HepG2 (cell line): Measurements from ENCODE around the gene RARG. TPM values are rescaled to one million over a fixed set of nuclear protein-coding genes. Genes with fewer than 3 reads are reported as not detected.

Experiments used
- ATF7-NPFF ChIP-seq: sonication (generic); formaldehyde crosslinking; IDR thresholded peaks from 2 replicates; pipeline ENCODE4 v1.8.1; 2023; ENCODE audit warnings: mild to moderate bottlenecking, low read depth, missing genetic modification reagents, moderate library complexity
- DNMT1 ChIP-seq: sonication (generic); formaldehyde crosslinking; IDR thresholded peaks from 2 replicates; pipeline ENCODE4 v1.5.1; 2020; ENCODE audit warnings: mild to moderate bottlenecking, missing genetic modification reagents
- FOXM1 ChIP-seq: sonication (generic); formaldehyde crosslinking; IDR thresholded peaks from 2 replicates; pipeline ENCODE4 v1.5.0; 2020; ENCODE audit warnings: missing genetic modification reagents
- GFI1 ChIP-seq: sonication (generic); formaldehyde crosslinking; IDR thresholded peaks from 2 replicates; pipeline ENCODE4 v1.5.0; 2020; ENCODE audit warnings: missing genetic modification reagents, mild to moderate bottlenecking, borderline replicate concordance
- HIC2 ChIP-seq: sonication (generic); formaldehyde crosslinking; IDR thresholded peaks from 2 replicates; pipeline ENCODE4 v1.9.0; 2022; ENCODE audit warnings: low read depth, missing genetic modification reagents
- JUND ChIP-seq: sonication (generic); formaldehyde crosslinking; IDR thresholded peaks from 2 replicates; pipeline ENCODE4 v1.8.0; 2022; ENCODE audit warnings: mild to moderate bottlenecking, missing genetic modification reagents
- KDM1A ChIP-seq: IDR thresholded peaks from 2 replicates; pipeline ENCODE4 v1.6.1; 2016; ENCODE audit warnings: missing compliant biosample characterization
- MAF1 ChIP-seq: sonication (generic); formaldehyde crosslinking; IDR thresholded peaks from 2 replicates; pipeline ENCODE4 v1.5.0; 2020; ENCODE audit warnings: missing genetic modification reagents, borderline replicate concordance
- MYC ChIP-seq: sonication (generic); formaldehyde crosslinking; IDR thresholded peaks from 2 replicates; pipeline ENCODE4 v1.9.0; 2021; ENCODE audit warnings: missing genetic modification reagents, borderline replicate concordance
- PHF5A ChIP-seq: IDR thresholded peaks from one replicate; pipeline ENCODE4 v1.6.1; 2018; ENCODE audit warnings: low read depth, missing genetic modification reagents; ENCODE audit not compliant: unreplicated experiment
- POLR2G ChIP-seq: fragments of 200-400 bp; formaldehyde crosslinking; IDR thresholded peaks from 2 replicates; pipeline ENCODE4 v1.6.1; 2018; ENCODE audit warnings: mild to moderate bottlenecking, low read depth, low read length, moderate library complexity
- RBM39 ChIP-seq: fragments of 200-400 bp; formaldehyde crosslinking; IDR thresholded peaks from one replicate; pipeline ENCODE4 v1.6.1; 2018; ENCODE audit warnings: antibody characterized with exemption, mild to moderate bottlenecking, low read depth, low read length; ENCODE audit not compliant: poor library complexity, severe bottlenecking
- SMAD3 ChIP-seq: sonication (generic); formaldehyde crosslinking; IDR thresholded peaks from 2 replicates; pipeline ENCODE4 v1.4.0; 2020; ENCODE audit warnings: missing genetic modification reagents
- TCF12 ChIP-seq, 2 experiments: fragments of 450-650 bp in 1 of 2; sonication (generic) in 1 of 2; formaldehyde crosslinking in 1 of 2; IDR thresholded peaks; 2 replicates each; pipeline versions ENCODE4 v1.6.1 to v1.8.0; 2017 to 2022; ENCODE audit warnings: antibody characterized with exemption in 1 of 2, mild to moderate bottlenecking in 1 of 2, missing genetic modification reagents in 1 of 2, moderate library complexity in 1 of 2
- U2AF1 ChIP-seq: fragments of 200-400 bp; formaldehyde crosslinking; optimal IDR thresholded peaks from 2 replicates; pipeline ENCODE3; 2017; ENCODE audit warnings: mild to moderate bottlenecking, low read depth, low read length
- ZFP1 ChIP-seq: IDR thresholded peaks from 2 replicates; pipeline ENCODE4 v1.6.1; 2016
- ZNF10 ChIP-seq: sonication (generic); formaldehyde crosslinking; IDR thresholded peaks from 2 replicates; pipeline ENCODE4 v1.4.0; 2020; ENCODE audit warnings: mild to moderate bottlenecking, low read depth, missing genetic modification reagents, borderline replicate concordance
- ZNF232 ChIP-seq: sonication (generic); formaldehyde crosslinking; IDR thresholded peaks from 2 replicates; pipeline ENCODE4 v1.4.0; 2020; ENCODE audit warnings: missing genetic modification reagents, borderline replicate concordance
- ZNF335 ChIP-seq: sonication (generic); formaldehyde crosslinking; IDR thresholded peaks from 2 replicates; pipeline ENCODE4 v1.4.0; 2020; ENCODE audit warnings: missing genetic modification reagents
- ZNF33A ChIP-seq: sonication (generic); formaldehyde crosslinking; IDR thresholded peaks from 2 replicates; pipeline ENCODE4 v1.5.1; 2020; ENCODE audit warnings: missing genetic modification reagents, mild to moderate bottlenecking, moderate library complexity, borderline replicate concordance
- ZNF343 ChIP-seq: sonication (generic); formaldehyde crosslinking; IDR thresholded peaks from 2 replicates; pipeline ENCODE4 v1.4.0; 2020; ENCODE audit warnings: mild to moderate bottlenecking, missing genetic modification reagents
- ZNF383 ChIP-seq: sonication (generic); formaldehyde crosslinking; IDR thresholded peaks from 2 replicates; pipeline ENCODE4 v1.4.0; 2020; ENCODE audit warnings: missing genetic modification reagents, mild to moderate bottlenecking, borderline replicate concordance
- ZNF430 ChIP-seq: sonication (generic); formaldehyde crosslinking; IDR thresholded peaks from 2 replicates; pipeline ENCODE4 v1.9.0; 2021; ENCODE audit warnings: mild to moderate bottlenecking, missing genetic modification reagents
- ZNF44 ChIP-seq: sonication (generic); formaldehyde crosslinking; IDR thresholded peaks from 2 replicates; pipeline ENCODE4 v1.5.1; 2020; ENCODE audit warnings: mild to moderate bottlenecking, missing genetic modification reagents
- ZNF768 ChIP-seq: sonication (generic); formaldehyde crosslinking; IDR thresholded peaks from 2 replicates; pipeline ENCODE4 v1.4.0; 2020; ENCODE audit warnings: missing genetic modification reagents
- ZNF850 ChIP-seq: sonication (generic); formaldehyde crosslinking; conservative IDR thresholded peaks from 2 replicates; pipeline ENCODE4 v1.9.0; 2021; ENCODE audit warnings: mild to moderate bottlenecking, missing genetic modification reagents
- polyA plus RNA-seq, 8 experiments: library from polyadenylated mRNA; depleted of rRNA in 3 of 8; stranded (reverse) in 7 of 8; unstranded in 1 of 8; fragments of >200 nt; fragmentation: Illumina TruSeq in 4 of 8; extraction: Trizol in 4 of 8; gene quantifications; 2 replicates each; pipeline versions ENCODE4 v1.2.1 to v1.2.3, GENCODE V29; 2011 to 2016; ENCODE audit warnings: low read depth in 4 of 8, missing spikeins in 1 of 8, mixed read lengths in 1 of 8; ENCODE audit not compliant: insufficient read depth in 1 of 8
- total RNA-seq, 5 experiments: library from RNA; depleted of rRNA; stranded (reverse); fragments of >200 nt; fragmentation: Illumina TruSeq; extraction: Trizol; gene quantifications; 2 replicates each; pipeline ENCODE4 v1.2.3, GENCODE V29; 2016; ENCODE audit warnings: low read depth in 1 of 5
- TF ChIP-seq, protein P1 (sequence below): sonication (generic); formaldehyde crosslinking; conservative IDR thresholded peaks from 2 replicates; pipeline ENCODE4 v1.5.0; 2020; ENCODE audit warnings: missing genetic modification reagents

RARG gene
- total and polyA plus RNA-seq, 2 of the 13 experiments (the other 11 are each of a cell fraction or from before 2014, with no cell fraction given) = 0.77 to 1.5 TPM

DNA sequence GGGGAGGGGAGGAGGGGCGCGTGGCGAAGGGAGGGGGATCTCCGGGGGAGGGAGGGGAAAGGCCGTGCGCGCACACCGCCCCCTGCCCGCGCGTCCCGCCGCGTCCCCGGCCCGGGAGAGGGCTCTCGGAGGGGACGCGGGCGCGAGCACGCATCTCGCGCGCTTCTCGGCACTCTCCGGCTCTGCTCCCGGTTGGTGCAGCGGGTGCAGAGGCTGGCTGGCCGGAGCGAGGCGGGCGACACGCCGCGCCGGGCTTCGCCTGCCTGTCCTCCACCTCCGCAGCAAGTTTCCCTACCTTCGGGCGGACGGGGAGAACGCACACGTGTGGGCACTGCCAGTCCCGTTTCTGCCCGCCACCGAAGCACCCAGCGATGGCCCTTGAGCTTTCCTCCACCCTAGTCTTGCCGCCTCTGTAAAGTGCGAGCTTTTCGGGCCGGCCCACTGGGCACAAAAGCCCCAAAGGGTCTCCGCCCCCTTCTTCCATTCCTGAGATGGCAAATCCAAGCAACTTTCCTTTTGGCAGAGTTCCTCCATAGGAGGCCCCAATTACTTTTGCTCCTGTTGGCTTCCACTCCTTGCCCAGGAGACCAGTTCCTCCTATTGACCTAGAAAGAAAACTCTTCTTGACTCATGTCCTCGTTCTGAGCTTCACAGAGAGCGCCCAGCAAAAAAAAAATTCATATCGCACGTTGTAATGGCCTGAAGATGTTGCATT, 50.9 kb downstream of the RARG start (continued):
- TF ChIP-seq, protein P1, sequence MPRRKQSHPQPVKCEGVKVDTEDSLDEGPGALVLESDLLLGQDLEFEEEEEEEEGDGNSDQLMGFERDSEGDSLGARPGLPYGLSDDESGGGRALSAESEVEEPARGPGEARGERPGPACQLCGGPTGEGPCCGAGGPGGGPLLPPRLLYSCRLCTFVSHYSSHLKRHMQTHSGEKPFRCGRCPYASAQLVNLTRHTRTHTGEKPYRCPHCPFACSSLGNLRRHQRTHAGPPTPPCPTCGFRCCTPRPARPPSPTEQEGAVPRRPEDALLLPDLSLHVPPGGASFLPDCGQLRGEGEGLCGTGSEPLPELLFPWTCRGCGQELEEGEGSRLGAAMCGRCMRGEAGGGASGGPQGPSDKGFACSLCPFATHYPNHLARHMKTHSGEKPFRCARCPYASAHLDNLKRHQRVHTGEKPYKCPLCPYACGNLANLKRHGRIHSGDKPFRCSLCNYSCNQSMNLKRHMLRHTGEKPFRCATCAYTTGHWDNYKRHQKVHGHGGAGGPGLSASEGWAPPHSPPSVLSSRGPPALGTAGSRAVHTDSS (CRISPR knock-in tag) = no peak
- TF ChIP-seq ZNF850 (CRISPR knock-in tag) = no peak
- TF ChIP-seq JUND (CRISPR knock-in tag) = no peak
- peak; percentile 47; the same call in 1 of the 2 replicates for TF ChIP-seq MYC
- TF ChIP-seq ZNF430 (CRISPR knock-in tag) = peak; percentile 7; the same call in 1 of the 2 replicates
- no peak for TF ChIP-seq DNMT1
- TF ChIP-seq ZNF383 (CRISPR knock-in tag) = no peak
- TF ChIP-seq ZNF768 = no peak; the same call in 1 of the 2 replicates
- TF ChIP-seq ZNF335 (CRISPR knock-in tag) = no peak; the same call in 1 of the 2 replicates
- peak; percentile 9; the same call in 1 of the 2 replicates for TF ChIP-seq HIC2 (CRISPR knock-in tag)
- no peak for TF ChIP-seq MAF1 (CRISPR knock-in tag)
- no peak for TF ChIP-seq KDM1A (CRISPR knock-in tag)
- TF ChIP-seq TCF12 (IDR thresholded peaks at IDR 0.05) = no peak
- no peak for TF ChIP-seq TCF12 (CRISPR knock-in tag; IDR thresholded peaks at IDR 0.05)
- no peak for TF ChIP-seq ZNF33A (CRISPR knock-in tag)
- TF ChIP-seq ZNF44 (CRISPR knock-in tag) = no peak
- no peak for TF ChIP-seq SMAD3 (CRISPR knock-in tag)
- TF ChIP-seq PHF5A (CRISPR knock-in tag) = no peak
- TF ChIP-seq POLR2G = no peak; the same call in 1 of the 2 replicates
- no peak for TF ChIP-seq FOXM1
- TF ChIP-seq ZFP1 (CRISPR knock-in tag) = no peak
- no peak for TF ChIP-seq ZNF10
- TF ChIP-seq RBM39 = no peak
- 0 out of 2 replicates have a peak, but pooled peaks have one; percentile 41 for TF ChIP-seq GFI1 (CRISPR knock-in tag)
- peak; percentile 77; the same call in 1 of the 2 replicates for TF ChIP-seq ATF7-NPFF
- TF ChIP-seq U2AF1 = no peak
- no peak for TF ChIP-seq ZNF343 (CRISPR knock-in tag)
- 0 out of 2 replicates have a peak, but pooled peaks have one; percentile 64 for TF ChIP-seq ZNF232
